ENCODE results near the gene PRRC2B.
A peak's percentile ranks its signal among the peaks of the same experiment; 100 is the strongest.

PRRC2B gene

DNA sequence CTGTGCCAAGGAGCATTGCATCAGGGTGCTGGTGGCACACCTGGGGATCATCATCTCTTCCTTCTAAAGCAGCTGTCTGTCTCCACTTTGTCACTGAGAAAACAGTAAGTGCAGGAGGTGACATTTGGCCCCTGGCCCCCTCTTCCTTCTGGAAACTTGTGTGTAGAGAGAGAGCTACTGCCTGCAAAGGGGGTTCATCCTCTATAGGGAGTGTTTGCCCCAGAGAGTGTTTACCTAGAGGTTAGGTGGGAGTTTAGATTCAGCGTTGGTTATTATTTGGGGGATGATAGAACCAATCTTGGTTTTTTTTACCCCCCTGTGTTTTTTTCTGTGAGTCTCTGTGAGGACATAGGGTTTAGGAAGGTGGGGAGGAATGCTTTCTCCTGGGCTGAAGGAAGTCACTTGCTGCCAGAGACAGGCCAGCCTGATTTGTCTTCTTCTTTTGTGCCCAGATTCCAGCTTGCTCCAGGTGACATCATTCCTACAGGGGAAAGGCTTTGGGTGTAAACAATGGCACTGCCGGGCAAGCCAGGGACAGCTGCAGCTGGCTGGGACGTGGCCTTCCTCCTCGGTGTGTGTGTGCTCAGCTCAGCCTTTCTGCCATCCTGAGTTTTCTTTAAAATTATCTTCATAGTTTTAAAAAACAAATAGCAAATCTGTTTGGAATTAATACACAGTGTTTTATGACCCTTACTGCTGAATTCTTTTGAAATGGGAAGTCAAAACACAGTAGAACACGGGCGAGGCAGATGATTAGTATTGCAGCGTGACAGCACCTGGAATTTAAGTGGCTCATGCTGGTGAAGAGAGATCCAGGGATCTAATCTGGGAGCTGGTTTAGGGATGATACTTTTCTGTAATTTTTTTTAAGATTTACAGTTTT, 24.5 kb downstream of the PRRC2B start:
- H3K4me3 ChIP-seq (ENCODE audit: low read depth, low read length): no peak overlapping the region
- TF ChIP-seq, protein P1, sequence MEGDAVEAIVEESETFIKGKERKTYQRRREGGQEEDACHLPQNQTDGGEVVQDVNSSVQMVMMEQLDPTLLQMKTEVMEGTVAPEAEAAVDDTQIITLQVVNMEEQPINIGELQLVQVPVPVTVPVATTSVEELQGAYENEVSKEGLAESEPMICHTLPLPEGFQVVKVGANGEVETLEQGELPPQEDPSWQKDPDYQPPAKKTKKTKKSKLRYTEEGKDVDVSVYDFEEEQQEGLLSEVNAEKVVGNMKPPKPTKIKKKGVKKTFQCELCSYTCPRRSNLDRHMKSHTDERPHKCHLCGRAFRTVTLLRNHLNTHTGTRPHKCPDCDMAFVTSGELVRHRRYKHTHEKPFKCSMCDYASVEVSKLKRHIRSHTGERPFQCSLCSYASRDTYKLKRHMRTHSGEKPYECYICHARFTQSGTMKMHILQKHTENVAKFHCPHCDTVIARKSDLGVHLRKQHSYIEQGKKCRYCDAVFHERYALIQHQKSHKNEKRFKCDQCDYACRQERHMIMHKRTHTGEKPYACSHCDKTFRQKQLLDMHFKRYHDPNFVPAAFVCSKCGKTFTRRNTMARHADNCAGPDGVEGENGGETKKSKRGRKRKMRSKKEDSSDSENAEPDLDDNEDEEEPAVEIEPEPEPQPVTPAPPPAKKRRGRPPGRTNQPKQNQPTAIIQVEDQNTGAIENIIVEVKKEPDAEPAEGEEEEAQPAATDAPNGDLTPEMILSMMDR (IDR thresholded peaks at IDR 0.05; ENCODE audit: low read depth, low read length): no peak
- DNase-seq (ENCODE audit: low read depth, low spot score): no peak
- in situ Hi-C loops (cut with HindIII; ENCODE audit: low sequenced_read_pairs): no loop called here

DNA sequence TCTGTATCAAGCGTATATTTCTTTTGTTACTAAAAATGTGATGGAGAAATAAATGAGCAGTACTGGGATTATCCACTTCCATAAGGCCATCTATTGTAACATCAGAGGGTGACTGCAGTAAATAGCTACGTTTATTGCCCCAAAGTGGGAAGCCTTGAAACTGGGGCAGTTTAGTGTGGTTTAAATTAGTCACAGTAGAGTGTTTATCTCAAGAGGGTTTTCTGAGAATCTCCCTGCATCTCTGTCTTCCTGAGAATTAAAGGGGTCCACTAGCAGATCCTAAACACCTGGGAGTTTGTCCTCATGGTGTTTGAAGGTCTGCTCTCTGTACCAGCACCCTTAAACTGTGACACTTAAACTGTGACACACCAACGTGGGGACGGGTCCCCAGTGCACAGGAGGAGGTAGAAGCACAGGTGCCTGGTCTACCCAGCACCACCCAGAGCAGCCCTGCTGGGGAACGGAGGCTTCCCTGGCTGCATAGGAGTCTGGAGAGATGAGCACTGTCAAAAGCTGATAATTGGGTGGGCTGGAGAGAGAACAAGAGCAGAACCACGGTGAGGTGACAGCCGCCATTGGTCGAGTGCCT, 25.2 kb downstream of the PRRC2B start:
- H3K4me3 ChIP-seq (ENCODE audit: low read depth, low read length): no peak overlapping the region
- no peak for DNase-seq (ENCODE audit: low read depth, low spot score)
- in situ Hi-C loops (cut with HindIII; ENCODE audit: low sequenced_read_pairs): no loop called here
- TF ChIP-seq, protein P1 (IDR thresholded peaks at IDR 0.05; ENCODE audit: low read depth, low read length): no peak

GRCh38 chr9:131419716-131420115, 25.8 kb downstream of the PRRC2B start:
- no peak overlapping the region for H3K4me3 ChIP-seq (ENCODE audit: low read depth, low read length)
- TF ChIP-seq, protein P1 (IDR thresholded peaks at IDR 0.05; ENCODE audit: low read depth, low read length): no peak
- in situ Hi-C loops (cut with HindIII; ENCODE audit: low sequenced_read_pairs): no loop called here
- DNase-seq (ENCODE audit: low read depth, low spot score): no peak

DNA sequence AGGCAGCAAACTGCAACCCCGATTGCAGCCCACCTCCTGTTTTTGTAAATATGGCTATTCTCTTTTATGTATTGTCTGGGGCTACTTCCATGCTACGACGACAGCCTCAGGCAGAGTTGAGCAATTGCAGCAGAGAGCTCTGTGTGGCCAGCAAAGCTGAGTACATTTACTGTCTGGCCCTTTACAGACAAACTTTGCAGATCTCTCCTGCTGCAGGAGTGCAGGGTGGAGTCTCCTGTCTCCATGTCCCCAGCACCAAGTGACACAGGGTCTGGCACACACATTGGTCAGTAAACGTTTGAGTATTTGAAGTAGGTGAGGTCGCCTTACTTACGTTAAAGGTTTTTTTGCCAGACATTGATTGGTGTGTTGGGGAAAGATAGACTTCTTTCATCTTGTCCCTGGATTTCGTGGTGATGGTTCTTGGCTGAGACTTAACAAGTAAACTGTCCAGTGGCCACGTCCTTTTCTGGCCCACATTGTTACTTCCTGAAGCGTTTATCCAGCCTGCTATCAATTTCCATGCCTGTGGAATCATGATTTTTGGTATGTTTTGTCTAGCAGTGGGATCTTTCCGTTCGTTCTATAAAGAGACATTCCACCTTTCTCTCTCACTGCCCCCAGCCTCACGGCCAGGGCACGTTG, 27.2 kb downstream of the PRRC2B start:
- peak; percentile 54 for DNase-seq (ENCODE audit: low read depth, low spot score)
- in situ Hi-C loops (cut with HindIII; ENCODE audit: low sequenced_read_pairs): no loop called here
- H3K4me3 ChIP-seq (ENCODE audit: low read depth, low read length): no peak overlapping the region
- TF ChIP-seq, protein P1 (IDR thresholded peaks at IDR 0.05; ENCODE audit: low read depth, low read length): peak; percentile 41

DNA sequence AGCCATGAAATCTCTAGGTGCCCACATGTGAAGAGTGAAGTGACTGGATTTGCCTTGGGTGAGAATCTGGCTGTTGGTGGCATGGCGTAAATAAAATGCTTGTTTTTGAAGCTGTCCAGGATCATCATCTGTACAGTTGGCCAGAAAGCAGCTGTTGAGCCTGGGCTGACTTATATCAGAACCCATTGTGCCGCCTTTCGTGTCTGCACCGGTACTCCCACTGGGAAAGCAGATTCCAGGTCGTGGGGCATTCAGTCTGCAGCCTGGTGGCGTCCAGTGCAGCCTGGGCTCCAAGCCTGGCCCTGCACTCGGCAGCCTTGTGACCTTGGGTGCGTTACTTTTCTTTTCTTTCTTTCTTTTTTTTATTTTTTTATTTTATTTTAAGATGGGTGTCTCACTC, 27.8 kb downstream of the PRRC2B start:
- H3K4me3 ChIP-seq (ENCODE audit: low read depth, low read length): no peak overlapping the region
- in situ Hi-C loops (cut with HindIII; ENCODE audit: low sequenced_read_pairs): no loop called here
- DNase-seq (ENCODE audit: low read depth, low spot score): no peak
- TF ChIP-seq, protein P1 (IDR thresholded peaks at IDR 0.05; ENCODE audit: low read depth, low read length): no peak

GRCh38 chr9:131422241-131422792, 28.4 kb downstream of the PRRC2B start:
- no peak overlapping the region for H3K4me3 ChIP-seq (ENCODE audit: low read depth, low read length)
- TF ChIP-seq, protein P1 (IDR thresholded peaks at IDR 0.05; ENCODE audit: low read depth, low read length): peak; percentile 20
- no peak for DNase-seq (ENCODE audit: low read depth, low spot score)
- in situ Hi-C loops (cut with HindIII; ENCODE audit: low sequenced_read_pairs): no loop called here

All from astrocyte of the spinal cord (primary cell).